HG03139 (cell line): Measurements from ENCODE around the gene CMTM6.

Source experiments
- ATAC-seq: cut with Tn5 transposase; IDR thresholded peaks from one replicate; pipeline ENCODE4 v1.9.1; 2021; ENCODE audit not compliant: unreplicated experiment

Gene CMTM6

GRCh38 chr3:32450426-32450825 lies 52.2 kb downstream of the CMTM6 start:
- ATAC-seq, result no peak

- ATAC-seq, result no peak
Observed at GRCh38 chr3:32449691-32450090, 53.0 kb downstream of the CMTM6 start.

GRCh38 chr3:32448686-32449474 lies 53.8 kb downstream of the CMTM6 start:
- no peak for ATAC-seq

GRCh38 chr3:32447865-32448400 lies 54.7 kb downstream of the CMTM6 start:
- ATAC-seq, result no peak

- ATAC-seq, result no peak
Observed at GRCh38 chr3:32443478-32443877, 59.2 kb downstream of the CMTM6 start.

GRCh38 chr3:32442766-32443165 lies 59.9 kb downstream of the CMTM6 start:
- ATAC-seq, result no peak

GRCh38 chr3:32440611-32441350 lies 61.9 kb downstream of the CMTM6 start:
- ATAC-seq, result no peak

DNA sequence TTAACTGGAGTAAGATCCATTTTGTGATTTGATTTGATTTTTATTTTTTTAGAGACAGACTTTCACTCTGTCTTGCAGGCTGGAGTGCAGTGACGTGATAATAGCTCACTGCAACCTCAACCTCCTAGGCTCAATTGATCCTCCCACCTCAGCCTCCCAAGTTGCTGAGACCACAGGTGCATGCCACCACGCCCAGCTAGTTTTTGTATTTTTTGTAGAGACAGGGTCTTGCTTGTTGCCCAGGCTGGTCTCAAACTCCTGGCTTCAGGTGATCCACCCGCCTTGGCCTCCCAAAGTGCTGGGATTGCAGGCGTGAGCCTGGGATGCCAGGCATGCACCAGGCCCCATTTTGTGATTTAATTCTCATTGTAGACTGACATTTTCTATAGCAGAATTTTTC lies 63.2 kb downstream of the CMTM6 start:
- peak; percentile 20 for ATAC-seq

- ATAC-seq, result peak; percentile 87
Observed at GRCh38 chr3:32438596-32439344, 63.9 kb downstream of the CMTM6 start.

DNA sequence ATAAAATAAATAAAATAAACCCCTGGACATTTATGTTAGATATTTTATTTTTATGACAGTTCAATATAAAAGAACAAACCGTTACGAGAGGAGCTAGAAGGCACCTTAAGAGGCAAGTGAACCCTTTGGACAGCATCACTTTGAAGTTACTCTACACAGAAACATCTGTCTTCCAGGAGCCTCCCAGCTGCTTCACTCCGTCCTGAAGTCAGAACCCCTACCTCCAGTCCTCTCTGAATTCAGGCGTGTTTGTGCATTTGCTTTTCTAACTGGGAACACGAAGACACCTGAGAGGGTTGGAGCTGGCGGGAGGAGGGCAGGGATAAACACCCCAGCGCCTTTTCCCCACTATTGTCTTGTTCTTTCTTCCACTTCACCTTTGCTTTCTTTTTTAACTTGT lies 64.8 kb downstream of the CMTM6 start:
- no peak for ATAC-seq

DNA sequence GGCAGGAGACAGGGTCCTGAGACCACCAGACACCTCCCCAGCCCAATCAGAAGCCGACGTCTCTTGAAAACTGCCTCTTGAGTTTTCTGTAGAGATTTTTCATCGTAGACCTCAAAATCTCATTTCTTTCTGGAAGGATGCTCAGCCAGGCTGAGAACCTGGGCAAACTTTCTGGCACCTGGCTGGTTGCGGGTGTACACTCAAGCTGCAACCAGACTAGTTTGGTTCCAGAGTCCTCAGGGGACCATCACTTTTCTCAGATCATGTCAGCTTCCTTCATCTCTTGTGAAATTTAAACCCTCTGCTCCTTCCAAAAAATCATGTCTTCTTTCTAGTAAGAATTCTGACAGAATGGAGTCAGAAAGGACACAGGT lies 65.8 kb downstream of the CMTM6 start:
- peak; percentile 31 for ATAC-seq

GRCh38 chr3:32435911-32436815 lies 66.5 kb downstream of the CMTM6 start:
- no peak for ATAC-seq

- ATAC-seq, result no peak
Observed at GRCh38 chr3:32434206-32434605, 68.4 kb downstream of the CMTM6 start.

DNA sequence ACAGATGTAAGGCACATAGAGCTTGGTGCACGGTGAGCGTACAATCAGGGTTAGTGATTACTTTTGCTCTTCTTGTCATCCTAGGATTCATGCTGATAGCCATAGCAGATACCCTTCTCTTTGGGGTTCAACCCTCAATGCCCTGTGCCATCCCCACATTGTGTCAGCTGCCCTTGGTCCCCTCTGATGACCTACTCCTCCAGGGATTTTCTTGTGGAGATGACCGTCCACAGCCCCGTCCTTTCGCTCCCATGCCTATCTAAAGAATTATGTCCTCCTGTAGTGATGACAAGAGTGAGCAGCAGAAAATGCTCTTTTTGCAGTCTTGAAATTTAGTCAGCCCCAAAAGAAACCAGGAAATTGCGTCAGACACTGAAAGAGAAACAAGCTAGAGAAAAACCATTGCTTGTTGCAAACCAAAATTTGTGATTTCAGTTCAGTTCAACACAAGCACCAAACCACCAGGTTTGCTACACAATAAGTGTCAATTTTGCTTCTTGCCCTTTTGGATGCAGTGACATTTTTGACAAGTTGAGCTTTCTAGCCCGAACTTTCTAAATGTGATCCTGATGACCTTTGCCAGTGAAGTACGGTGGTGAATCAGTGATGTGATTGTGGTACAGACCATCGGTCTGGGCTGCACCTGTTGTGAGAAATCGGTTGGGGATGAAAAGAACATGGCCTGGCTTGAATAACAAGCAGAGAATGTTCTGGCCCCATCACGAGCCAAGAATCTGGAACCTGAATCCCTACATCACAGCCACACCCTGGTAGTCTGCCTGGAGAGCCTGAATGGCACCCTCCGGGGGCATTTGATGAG lies 69.7 kb downstream of the CMTM6 start:
- ATAC-seq, result no peak

DNA sequence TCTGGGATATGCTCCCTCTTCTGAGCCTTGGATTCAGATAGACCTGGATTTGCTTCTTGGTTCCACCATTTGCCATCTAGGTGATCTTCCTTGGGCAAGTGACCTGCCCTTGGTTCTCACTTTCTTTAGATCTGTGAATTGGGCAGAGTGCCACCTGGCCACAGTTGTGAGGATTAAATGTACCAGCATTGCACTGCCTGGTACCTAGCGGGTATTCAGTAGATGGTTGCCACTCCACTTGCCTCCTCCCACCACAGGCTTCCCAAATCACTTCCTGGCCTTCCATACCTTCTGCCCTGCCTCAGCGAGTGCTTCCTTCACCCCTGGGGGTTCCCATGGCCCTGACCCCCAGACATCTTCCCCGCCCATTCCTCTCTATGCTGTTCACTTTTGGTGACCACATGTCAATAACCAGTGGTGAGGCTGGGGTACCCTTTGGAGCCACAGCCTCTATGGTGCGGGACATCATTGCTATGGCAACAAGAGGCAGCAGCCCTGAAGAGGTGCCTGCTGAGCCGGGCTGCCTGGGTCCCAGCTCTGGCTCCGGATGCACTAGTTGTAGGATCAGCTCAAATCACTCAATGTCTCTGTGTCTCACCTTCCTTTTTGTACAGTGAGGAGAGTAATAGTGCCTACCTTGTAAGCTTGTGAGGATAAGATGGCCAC lies 70.5 kb downstream of the CMTM6 start:
- no peak for ATAC-seq

GRCh38 chr3:32431481-32431880 lies 71.2 kb downstream of the CMTM6 start:
- no peak for ATAC-seq
